NCI-H526 (cell line): Measurements from ENCODE around the gene NSD2.
"Not testable (repeated sequence)": the region's sequence is repeated elsewhere in the genome, so short reads cannot be mapped to it uniquely, and the experiment has no call there.

Experiments used
- DNase-seq, 2 experiments: peaks; one replicate each; lab custom pipeline; 2025; lab: John Stamatoyannopoulos, UW

The NSD2 gene

DNA sequence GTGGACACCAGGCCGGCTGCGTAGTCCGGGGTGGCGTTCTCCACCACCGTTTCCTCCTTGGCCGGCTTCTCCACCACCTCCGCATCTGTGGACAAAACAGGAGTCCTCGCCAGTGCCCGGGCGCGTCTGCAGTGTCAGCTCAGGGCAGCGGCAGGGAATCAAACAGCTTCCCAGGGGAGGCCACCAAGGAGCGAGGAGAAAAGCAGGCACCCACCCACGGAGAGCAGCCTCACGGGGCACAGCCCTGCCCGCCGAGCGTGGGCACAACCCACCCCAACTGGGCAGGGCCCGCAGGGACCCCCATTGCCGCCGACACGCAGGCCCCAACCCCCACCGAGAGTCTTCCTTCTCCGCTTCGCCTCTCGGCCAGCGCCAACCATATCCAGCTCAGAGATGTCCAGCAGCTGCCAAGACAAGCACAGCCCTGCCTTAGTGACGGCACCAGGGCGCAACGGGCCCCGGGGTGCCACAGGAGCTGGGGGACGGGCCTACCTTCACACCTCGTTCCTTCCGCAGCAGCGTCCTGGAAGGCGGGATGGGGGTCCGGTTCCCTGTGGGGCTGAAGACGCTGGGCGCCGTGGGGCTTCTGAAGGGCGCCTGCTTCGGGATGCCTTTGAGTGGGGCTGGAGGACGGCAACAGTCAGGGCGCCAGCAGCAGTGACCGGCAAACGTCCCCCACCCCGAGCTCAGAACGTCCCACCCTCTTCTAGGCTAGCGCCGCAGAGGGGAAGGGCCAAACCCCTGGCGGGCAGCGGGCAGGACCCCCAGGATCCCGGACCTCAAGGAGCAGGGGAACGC lies 114.8 kb downstream of the NSD2 start:
- DNase-seq = no peak

DNA sequence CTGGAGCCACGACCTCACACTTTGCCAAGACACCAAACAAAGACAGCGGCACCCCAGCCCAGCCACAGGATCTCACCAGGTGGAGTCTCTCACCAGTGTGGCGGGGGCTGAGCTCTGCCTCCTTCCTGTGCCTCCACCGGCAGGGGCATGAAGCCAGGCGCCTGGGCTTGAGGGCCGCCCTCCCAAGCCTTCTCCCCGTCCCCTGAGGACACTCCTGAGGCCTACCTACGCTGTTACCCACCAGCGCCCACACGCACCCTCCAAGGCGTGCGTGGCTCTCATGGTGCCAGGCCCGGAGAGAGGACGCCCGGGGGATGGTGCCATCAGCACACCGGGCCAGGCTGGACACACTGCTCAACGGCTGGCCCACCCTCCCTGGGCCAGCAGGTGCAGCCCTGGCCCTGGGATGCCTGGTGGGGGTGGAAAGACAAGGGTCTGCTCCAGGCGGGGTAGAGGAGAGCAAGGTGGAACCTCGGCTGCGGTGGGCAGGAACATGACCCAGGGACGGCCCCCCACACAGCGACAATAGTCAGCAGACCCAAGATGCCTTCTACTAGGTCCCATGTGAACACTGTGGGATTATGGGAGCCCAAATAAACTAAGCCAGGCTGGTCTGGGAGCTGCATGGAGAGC lies 115.5 kb downstream of the NSD2 start:
- DNase-seq = no peak

DNA sequence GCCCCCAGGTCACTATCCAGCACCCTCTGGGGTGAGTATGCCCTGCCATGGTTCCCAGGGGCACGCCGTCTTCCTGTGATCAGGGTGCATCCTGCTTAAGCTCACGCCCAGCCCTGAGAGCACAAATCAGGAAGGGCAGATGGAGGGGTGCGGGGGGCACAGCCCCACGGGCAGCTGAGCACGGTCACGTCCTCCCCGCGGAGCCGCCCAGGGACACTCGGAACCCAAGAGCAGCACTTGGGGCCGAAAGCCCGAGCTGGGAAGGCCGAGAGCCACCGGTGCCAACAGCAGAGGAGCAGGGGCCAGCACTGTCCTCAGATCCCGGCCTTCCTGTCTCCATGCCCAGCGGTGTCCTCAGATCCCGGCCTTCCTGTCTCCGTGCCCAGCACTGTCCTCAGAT lies 116.1 kb downstream of the NSD2 start:
- DNase-seq = no peak

- DNase-seq = no peak
Measured at GRCh38 chr4:1987721-1988326, 116.6 kb downstream of the NSD2 start.

- DNase-seq = no peak
Measured at GRCh38 chr4:1988327-1988724, 117.1 kb downstream of the NSD2 start.

DNA sequence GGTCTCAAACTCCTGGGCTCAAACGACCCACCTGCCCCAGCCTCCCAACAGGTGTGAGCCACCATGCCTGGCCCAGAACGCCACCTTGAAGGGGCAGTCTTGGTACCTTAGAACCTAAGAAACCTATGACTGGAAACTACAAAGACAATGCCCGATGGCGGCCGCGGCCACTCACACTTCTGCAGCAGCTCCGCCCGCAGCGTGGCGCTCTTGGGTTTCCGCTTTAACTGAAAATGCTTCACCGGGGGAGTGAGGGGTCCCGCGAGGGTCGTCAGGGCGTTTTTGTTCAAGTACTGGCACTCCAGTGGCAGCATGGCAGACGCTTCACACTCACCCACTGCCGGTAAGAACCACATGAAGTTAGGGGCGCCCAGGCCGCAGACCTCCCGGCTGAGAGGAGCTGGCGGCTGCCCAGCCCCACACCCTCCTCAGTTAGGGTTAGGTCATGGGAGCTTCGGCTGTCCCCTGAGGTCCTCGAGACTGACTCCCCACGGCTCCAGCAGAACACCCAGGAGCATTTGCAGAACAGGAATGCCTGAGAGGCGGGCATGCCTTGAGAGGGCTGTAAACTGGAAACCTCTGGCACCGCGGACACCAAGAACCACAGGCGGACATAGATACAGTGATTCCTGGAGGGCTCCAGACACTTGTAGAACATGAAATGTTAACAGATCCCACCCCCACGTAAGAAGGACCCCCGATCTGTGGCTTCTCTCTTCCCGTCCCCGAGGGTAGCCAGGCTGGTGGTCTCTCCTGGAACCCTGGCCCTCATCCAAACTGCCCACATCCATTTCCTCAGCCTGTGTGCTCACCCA lies 118.5 kb downstream of the NSD2 start:
- DNase-seq = no peak

GRCh38 chr4:1990348-1990645 lies 119.1 kb downstream of the NSD2 start:
- no peak for DNase-seq

DNA sequence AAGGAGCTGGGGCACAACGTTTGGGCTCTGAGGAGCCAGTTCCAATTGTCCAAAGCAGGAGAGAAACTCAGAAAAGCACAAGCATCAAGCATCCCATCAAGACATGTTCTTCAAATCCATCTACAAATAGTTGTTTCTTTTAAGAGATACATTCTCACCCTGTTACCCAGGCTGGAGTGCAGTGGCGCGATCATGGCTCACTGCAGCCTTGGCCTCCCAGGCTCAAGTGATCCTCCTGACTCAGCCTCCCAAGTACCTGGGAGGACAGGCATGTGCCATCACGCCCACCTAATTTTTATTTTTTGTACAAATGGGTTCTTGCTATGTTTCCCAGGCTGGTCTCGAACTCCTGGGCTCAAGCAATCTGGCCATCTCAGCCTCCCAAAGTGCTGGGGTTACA lies 119.5 kb downstream of the NSD2 start:
- no peak for DNase-seq

GRCh38 chr4:1991087-1991486 lies 119.9 kb downstream of the NSD2 start:
- no peak for DNase-seq

DNA sequence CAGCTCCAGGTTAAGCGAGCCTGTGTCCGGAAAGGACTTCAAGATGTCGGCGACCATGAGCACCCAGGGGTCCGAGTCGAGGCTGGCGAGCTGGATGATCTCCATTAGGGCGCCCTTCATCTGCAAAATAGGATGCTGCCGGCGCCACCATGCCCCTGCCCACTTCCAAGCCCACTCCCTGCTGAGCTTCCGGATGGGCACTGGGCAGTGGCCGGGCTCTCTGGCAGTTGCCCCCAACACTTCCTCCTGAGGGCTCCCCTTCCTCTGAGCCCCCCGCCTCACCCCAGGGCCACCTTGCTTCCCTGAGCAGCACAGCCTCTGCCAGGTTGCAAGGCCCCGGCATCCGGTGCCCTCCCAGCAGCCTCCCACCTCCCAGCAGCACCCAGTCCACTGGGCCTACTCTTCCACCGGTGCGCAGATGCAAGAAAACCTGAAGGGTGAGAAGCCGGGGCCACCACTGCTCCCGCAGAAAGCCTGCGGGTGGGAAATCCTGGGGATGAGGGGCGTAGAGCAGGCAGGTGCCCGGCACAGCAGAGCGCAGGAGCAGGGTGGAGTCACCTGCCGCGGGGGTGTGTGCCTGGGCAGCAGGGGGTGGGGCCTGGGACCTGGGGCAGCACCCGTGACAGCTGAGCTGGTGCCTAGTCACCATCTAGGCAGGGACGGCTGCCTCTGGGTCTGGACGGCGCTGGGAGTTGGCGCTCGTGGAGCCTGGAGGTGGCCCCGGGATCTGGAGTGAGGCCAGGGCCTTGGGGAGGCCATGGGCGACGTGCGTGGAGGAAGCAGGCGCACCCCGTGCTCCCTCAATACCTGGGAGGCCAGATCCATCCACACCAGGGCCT lies 120.6 kb downstream of the NSD2 start:
- peak; percentile 36 to 76 for DNase-seq

DNA sequence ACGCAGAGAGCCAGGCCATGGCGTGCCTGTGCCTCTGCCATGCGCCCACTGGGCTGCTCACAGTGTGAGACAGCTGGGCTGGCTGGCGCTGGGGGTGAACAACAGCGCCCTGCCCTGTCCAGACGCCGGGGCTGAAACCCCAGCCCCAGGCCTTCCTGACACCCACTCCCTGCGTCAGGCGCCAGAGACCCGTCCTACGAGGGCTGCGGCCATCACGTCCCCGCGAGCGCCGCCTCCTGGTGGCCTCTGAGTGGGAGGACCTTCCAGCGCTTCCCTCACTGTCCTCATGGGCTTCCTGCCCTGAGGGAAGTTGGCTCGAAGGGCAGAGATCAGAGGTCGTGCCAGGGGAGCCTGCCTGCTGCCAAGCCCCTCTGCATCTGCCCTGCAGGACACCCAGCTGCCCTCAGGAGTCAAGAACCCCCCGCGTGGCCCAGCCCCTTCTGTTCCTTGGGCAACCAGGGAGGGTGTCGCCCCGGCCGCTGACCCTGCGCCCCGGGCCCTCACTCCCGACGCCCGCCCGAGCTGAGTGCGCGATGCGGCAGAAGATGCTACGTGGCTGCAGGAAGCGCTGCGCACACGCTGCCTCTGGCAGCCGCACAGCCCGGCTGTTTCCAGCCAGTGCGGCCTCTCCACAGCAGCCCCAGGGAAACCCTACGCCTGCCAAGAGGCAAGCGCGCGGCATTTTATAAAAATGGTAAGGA lies 121.4 kb downstream of the NSD2 start:
- peak in 1 of 2 experiments; percentile 53 for DNase-seq

DNA sequence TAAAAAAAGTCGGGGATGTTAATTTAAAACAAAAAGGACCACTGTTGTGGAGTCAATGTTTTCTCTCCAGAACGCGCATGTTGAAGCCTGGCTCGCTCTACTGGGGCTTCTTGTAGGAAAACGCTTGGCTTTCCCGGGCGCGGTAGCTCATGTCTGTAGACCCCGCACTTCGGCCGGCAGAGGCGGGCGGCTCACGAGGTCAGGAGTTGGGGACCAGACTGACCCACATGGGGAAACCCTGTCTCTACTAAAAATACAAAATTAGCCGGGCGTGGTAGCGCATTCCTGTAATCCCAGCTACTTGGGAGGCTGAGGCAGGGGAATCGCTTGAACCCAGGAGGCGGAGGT lies 122.0 kb downstream of the NSD2 start:
- no peak for DNase-seq

DNA sequence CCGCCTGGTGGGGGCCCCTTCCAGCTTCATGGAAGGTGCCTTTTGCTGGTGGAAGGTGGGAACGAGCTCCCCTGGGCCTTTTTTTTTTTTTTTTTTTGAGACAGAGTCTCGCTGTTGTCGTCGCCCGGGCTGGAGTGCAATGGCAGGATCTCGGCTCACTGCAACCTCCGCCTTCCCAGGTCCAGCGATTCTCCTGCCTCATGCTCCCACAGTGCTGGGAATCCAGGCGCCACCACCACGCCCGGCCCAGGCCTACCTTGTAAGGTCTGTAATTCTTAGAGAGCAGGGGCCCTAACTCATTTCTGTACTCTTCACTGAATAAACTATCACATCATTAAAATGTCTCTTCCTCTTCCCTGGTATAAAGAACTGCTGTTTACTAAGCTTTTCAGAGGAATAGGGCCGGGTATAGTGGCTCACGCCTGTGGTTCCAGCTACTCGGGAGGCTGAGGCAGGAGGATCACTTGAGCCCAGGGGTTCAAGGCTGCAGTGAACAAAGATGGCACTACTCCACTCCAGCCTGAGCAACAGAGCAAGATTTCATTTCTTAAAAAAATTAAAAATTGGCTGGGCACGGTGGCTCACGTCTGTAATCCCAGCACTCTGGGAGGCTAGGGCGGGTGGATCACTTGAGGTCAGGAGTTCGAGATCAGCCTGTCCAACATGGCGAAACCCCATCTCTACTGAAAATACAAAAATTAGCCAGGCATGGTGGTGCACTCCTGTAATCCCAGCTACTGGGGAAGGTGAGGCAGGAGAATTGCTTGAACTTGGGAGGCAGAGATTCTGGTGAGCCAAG lies 122.7 kb downstream of the NSD2 start:
- not testable (repeated sequence) for DNase-seq

DNA sequence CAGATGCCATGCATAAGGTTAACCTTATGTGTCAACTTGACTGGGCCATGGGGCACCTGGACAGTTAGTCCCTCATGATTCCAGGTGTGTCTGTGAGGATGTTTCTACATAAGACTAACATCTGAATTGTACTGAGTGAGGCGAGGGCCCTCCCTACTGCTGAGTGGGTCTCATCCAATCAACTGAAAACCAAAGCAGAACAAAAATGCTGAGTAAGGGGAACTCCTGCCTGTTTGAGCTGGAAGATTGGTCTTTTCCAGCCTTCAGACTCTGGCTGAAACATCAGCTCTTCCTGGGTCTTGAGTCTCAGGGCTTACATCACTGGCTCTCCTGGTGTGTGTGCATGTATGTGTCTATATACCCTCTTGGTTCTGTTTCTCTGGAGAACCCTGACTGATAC lies 123.7 kb downstream of the NSD2 start:
- DNase-seq = no peak

- no peak for DNase-seq
Measured at GRCh38 chr4:1996866-1997611, 125.8 kb downstream of the NSD2 start.

- DNase-seq = no peak
Measured at GRCh38 chr4:1997712-1998111, 126.5 kb downstream of the NSD2 start.

DNA sequence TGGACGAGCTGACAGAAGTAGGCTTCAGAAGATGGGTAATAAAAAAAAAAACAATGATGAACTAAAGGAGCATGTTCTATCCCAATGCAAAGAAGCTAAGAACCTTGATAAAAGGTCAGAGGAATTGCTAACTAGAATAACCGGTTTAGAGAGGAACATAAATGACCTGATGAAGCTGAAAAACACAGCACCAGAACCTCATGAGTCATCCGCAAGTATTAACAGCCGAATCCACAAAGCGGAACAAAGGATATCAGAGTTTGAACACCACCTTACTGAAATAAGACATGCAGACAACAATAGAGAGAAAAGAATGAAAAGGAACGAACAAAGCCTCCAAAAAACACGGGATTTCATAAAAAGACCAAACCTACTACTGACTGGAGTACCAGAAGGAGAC lies 127.1 kb downstream of the NSD2 start:
- no peak for DNase-seq

DNA sequence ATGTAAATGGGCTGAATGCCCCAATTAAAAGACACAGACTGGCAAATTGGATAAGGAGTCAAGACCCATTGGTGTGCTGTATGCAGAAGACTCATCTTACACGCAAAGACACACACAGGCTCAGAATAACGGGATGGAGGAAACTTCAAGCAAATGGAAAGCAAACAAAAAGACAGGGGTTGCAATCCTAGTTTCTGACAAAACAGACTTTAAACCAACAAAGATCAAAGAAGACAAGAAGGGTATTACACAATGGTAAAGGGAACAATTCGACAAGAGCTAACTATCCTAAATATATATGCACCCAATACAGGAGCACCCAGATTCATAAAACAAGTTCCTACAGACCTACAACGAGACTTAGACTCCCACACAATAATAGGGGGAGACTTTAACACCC lies 128.1 kb downstream of the NSD2 start:
- not testable (repeated sequence) for DNase-seq

GRCh38 chr4:2003361-2003760 lies 132.2 kb downstream of the NSD2 start:
- not testable (repeated sequence) for DNase-seq

DNA sequence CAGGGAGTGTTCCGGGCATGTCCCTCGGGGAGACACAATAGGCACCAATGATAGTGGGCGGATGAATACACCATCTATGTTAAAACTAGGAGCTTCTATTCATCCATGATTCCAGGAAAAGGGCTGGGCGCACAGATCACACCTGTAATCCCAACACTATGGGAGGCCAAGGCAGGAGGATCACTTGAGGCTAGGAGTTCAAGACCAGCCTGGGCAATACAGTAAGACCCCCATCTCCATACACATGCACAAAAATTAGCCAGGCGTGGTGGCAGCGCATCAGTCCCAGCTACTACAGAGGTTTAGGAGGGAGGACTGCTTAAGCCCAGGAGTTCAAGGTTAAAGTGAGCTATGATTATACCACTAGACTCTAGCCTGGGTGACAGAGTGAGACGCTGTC lies 135.2 kb downstream of the NSD2 start:
- DNase-seq = no peak
